Small intestine (tissue), 7 donors: ENCODE data around the gene NPVF. TPM values are rescaled to one million over a fixed set of nuclear protein-coding genes. Genes with fewer than 3 reads are reported as not detected.

Experiments
- DNase-seq, 2 donors: peaks; one replicate each; pipeline versions ENCODE4 v3.0.0 to v3.0.0-alpha.2; 2013
- FAIRE-seq: peaks from 2 replicates; lab custom pipeline; 2012; peaks lifted over from hg19 to GRCh38; lab: Jason Lieb, UNC
- H3K27ac ChIP-seq, 3 donors: one replicate each; pipeline ENCODE4 v1.5.1; 2013; ENCODE audit warnings: low read length in 2 of 3, mild to moderate bottlenecking in 2 of 3, control low read depth in 1 of 3, inconsistent platforms in 1 of 3, low read depth in 1 of 3, moderate library complexity in 1 of 3
- H3K27me3 ChIP-seq, 3 donors: one replicate each; pipeline ENCODE4 v1.6.1; 2013; ENCODE audit warnings: low read length in 3 of 3, inconsistent platforms in 1 of 3; ENCODE audit not compliant: control insufficient read depth in 3 of 3, insufficient read depth in 3 of 3
- H3K36me3 ChIP-seq, 3 donors: one replicate each; pipeline ENCODE4 v1.6.1; 2013; ENCODE audit warnings: low read length in 3 of 3, inconsistent platforms in 1 of 3, low read depth in 1 of 3, mild to moderate bottlenecking in 1 of 3, moderate library complexity in 1 of 3; ENCODE audit not compliant: control insufficient read depth in 3 of 3, insufficient read depth in 2 of 3
- H3K4me1 ChIP-seq, 3 donors: one replicate each; pipeline ENCODE4 v1.6.1; 2013; ENCODE audit warnings: low read length in 2 of 3, inconsistent platforms in 1 of 3, low read depth in 1 of 3, mild to moderate bottlenecking in 1 of 3, moderate library complexity in 1 of 3; ENCODE audit not compliant: control insufficient read depth in 3 of 3, insufficient read depth in 2 of 3
- H3K4me3 ChIP-seq, 3 donors: one replicate each; pipeline ENCODE4 v1.5.1; 2013; ENCODE audit warnings: low read length in 3 of 3, control low read depth in 1 of 3, inconsistent platforms in 1 of 3, low read depth in 1 of 3, mild to moderate bottlenecking in 1 of 3, moderate library complexity in 1 of 3
- H3K9me3 ChIP-seq, 2 donors: one replicate each; pipeline ENCODE4 v1.6.1; 2013; ENCODE audit warnings: low read depth in 1 of 2, low read length in 1 of 2; ENCODE audit not compliant: control insufficient read depth in 2 of 2, insufficient read depth in 1 of 2
- WGBS, 3 donors: extraction: QIAGEN DNeasy Blood & Tissue Kit; methylation state at CpG; one replicate each; pipeline ENCODE4 v1.1.7; 2013; 5-methylcytosine and 5-hydroxymethylcytosine counted together
- polyA plus RNA-seq, 4 donors: library from polyadenylated mRNA; stranded (reverse) in 3 of 4; unstranded in 1 of 4; fragments of 200-250 nt in 3 of 4; fragments of 120-200 nt in 1 of 4; gene quantifications; one replicate each; pipeline versions ENCODE4 v1.2.1 to v1.2.3, GENCODE V29; 2013
- donor health status: healthy with polysubstance abuse.
- donor health status: control.
- donor health status: control.
- donor health status: Bipolar disorder and iron deficiency.
- donor health status: healthy.

NPVF gene
- polyA plus RNA-seq, 4 donors = not detected

DNA sequence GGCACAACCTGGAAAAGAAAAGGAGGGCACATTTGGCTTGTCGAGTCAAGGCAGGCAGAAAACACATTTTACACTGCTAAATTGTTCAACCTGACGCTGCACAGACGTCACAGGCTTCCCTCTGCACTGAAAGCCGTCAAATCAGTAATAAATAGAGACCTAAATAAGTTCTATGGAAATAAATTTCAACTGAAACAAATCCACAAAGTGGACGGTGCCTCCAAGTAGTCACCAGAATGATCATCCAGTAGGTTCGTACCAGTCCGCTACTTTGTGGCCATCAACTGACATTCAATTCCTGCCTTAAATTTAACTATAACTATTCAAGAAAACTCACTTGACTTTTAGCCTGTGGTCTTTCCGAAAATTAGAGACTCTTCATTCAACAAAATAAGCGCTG is 49.0 kb downstream of the NPVF start:
- Histone ChIP-seq H3K9me3 (no peaks in the 10 kb centered on the region), H3K27ac (peak overlapping the region in 1 of 3 donors; percentile 90), H3K27me3 (no peaks in the 10 kb centered on the region), H3K36me3 (no peaks in the 10 kb centered on the region), H3K4me1 (peaks cover 0 to 7% (median 3%) of the 10 kb centered on the region in 3 donors), H3K4me3 (peak overlapping the region; percentile 71 to 87 (median 73))
- WGBS, 3 donors = 14 to 54% (median 45%) methylated on average over 9 of the region's 9 CpGs
- DNase-seq (peak in 1 of 2 donors; percentile 12), FAIRE-seq (no peak)

Other genes starting within 250 kb of the NPVF start
- 10 to 100 TPM in 2 of 4 donors, 1 to 10 TPM in 2; 5.0 to 25.3 (median 14.7) TPM for gene OSBPL3, start 248.3 kb downstream of the NPVF start, polyA plus RNA-seq
- 100 to 1,000 TPM in 3 of 4 donors, 10 to 100 TPM in 1; 73.0 to 181 (median 152) TPM for gene CYCS, start 103.2 kb downstream of the NPVF start, polyA plus RNA-seq